Testis (tissue), 2 donors: ENCODE measurements around the gene CEP85.

ENCODE experiments used
- CTCF ChIP-seq, 3 experiments: fragments of 450-650 bp in 2 of 3; fragments of 200-600 bp in 1 of 3; sonication (generic) in 1 of 3; IDR thresholded peaks; one replicate each; pipeline ENCODE4 v1.5.1; 2016 to 2019; ENCODE audit warnings: antibody characterized with exemption in 3 of 3, mild to moderate bottlenecking in 2 of 3, moderate library complexity in 1 of 3
- POLR2A ChIP-seq: fragments of 450-650 bp; IDR thresholded peaks from one replicate; pipeline ENCODE4 v1.6.1; 2017; ENCODE audit warnings: antibody characterized with exemption, mild to moderate bottlenecking, moderate library complexity

DNA sequence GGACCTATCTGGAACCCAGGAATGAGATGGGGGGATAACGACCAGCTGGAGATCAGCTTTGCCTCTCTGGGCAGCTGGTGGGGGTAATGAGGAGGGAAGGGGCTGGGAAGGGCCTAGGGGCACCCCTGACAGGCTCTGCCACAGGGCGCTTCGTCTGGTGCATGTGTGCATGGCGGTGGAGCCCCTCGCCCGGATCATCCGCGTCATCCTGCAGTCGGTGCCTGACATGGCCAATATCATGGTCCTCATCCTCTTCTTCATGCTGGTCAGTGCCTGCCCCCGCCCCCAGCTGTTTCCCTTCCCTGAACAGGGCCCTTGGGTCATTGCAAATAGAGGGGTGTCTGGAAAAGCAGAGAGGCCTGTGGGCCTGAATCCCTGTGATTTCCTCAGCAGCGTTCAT lies 36.2 kb upstream of the CEP85 start:
- TF ChIP-seq CTCF (IDR thresholded peaks at IDR 0.05) = no peak
- no peak for TF ChIP-seq POLR2A
